Epithelial cell of proximal tubule (primary cell): ENCODE measurements around the gene MATCAP1. TPM values are rescaled to one million over a fixed set of nuclear protein-coding genes. Genes with fewer than 3 reads are reported as not detected.

Experiments
- DNase-seq: peaks from one replicate; pipeline ENCODE4 v3.0.0-alpha.2; 2011; ENCODE audit warnings: low read depth
- H3K4me3 ChIP-seq: 2 replicates; pipeline ENCODE4 v1.5.1; 2011; ENCODE audit warnings: low read depth, mild to moderate bottlenecking, low read length
- CTCF ChIP-seq: conservative IDR thresholded peaks from 2 replicates; pipeline ENCODE4 v1.5.1; 2012; ENCODE audit warnings: low read depth, mild to moderate bottlenecking, low read length
- total RNA-seq: library from RNA; depleted of rRNA; stranded (reverse); fragments of >200 nt; gene quantifications from 2 replicates; pipeline ENCODE4 v1.2.3, GENCODE V29; 2015

MATCAP1 gene
- total RNA-seq, 1 donor from 2014 or later = 11.4 TPM

- H3K4me3 ChIP-seq = peak overlapping the region; percentile 59
- no peak for DNase-seq
- TF ChIP-seq CTCF = no peak
Measured at GRCh38 chr16:67165121-67166078, 18.4 kb downstream of the MATCAP1 start.

GRCh38 chr16:67164599-67165061, 19.1 kb downstream of the MATCAP1 start, which contains the start of gene HSF4:
Gene HSF4, plus strand, starts transcription at chr16:67164745. Its CDS starts 67 bp downstream, at chr16:67164812.
- H3K4me3 ChIP-seq = peak within 1 kb of the TSS; percentile 59
- no peak for TF ChIP-seq CTCF

GRCh38 chr16:67163999-67164558, 19.7 kb downstream of the MATCAP1 start:
- DNase-seq = no peak
- peak overlapping the region; percentile 59 for H3K4me3 ChIP-seq
- no peak for TF ChIP-seq CTCF

More at GRCh38 chr16:67164599-67165061, 19.1 kb downstream of the MATCAP1 start, which contains the start of gene HSF4:
- no peak for DNase-seq

GRCh38 chr16:67163164-67163998, 20.4 kb downstream of the MATCAP1 start:
- DNase-seq = no peak
- peak overlapping the region; percentile 59 for H3K4me3 ChIP-seq
- TF ChIP-seq CTCF = no peak

- no peak for TF ChIP-seq CTCF
- no peak overlapping the region for H3K4me3 ChIP-seq
- no peak for DNase-seq
Measured at GRCh38 chr16:67162506-67163163, 21.1 kb downstream of the MATCAP1 start.

- no peak for DNase-seq
- H3K4me3 ChIP-seq = peak overlapping the region; percentile 99
- TF ChIP-seq CTCF = no peak
Measured at GRCh38 chr16:67161595-67162058, 22.1 kb downstream of the MATCAP1 start.
